GM12873 (cell line): ENCODE measurements around the gene DBN1.

Source experiments
- CTCF ChIP-seq: IDR thresholded peaks from 2 replicates; pipeline ENCODE4 v1.5.1; 2012; ENCODE audit warnings: low read depth, mild to moderate bottlenecking, moderate library complexity, low read length, control low read depth; ENCODE audit not compliant: insufficient read depth; ENCODE audit errors: missing control alignments

DBN1 gene

GRCh38 chr5:177453852-177454396 is 19.5 kb downstream of the DBN1 start:
- TF ChIP-seq CTCF, result no peak

GRCh38 chr5:177452688-177453638 is 20.5 kb downstream of the DBN1 start:
- TF ChIP-seq CTCF, result peak; percentile 5

GRCh38 chr5:177450667-177451424 is 22.6 kb downstream of the DBN1 start:
- no peak for TF ChIP-seq CTCF

- TF ChIP-seq CTCF, result no peak
Measured at GRCh38 chr5:177449140-177450061, 24.0 kb downstream of the DBN1 start.

GRCh38 chr5:177448244-177448950 is 25.0 kb downstream of the DBN1 start:
- TF ChIP-seq CTCF, result no peak

GRCh38 chr5:177447611-177448243 is 25.7 kb downstream of the DBN1 start:
- TF ChIP-seq CTCF, result peak; percentile 1
